ENCODE measurements around the gene HPN. TPM values are rescaled to one million over a fixed set of nuclear protein-coding genes. Genes with fewer than 3 reads are reported as not detected.

Gene HPN
- total RNA-seq, 1 donor from 2014 or later = 0.30 TPM

DNA sequence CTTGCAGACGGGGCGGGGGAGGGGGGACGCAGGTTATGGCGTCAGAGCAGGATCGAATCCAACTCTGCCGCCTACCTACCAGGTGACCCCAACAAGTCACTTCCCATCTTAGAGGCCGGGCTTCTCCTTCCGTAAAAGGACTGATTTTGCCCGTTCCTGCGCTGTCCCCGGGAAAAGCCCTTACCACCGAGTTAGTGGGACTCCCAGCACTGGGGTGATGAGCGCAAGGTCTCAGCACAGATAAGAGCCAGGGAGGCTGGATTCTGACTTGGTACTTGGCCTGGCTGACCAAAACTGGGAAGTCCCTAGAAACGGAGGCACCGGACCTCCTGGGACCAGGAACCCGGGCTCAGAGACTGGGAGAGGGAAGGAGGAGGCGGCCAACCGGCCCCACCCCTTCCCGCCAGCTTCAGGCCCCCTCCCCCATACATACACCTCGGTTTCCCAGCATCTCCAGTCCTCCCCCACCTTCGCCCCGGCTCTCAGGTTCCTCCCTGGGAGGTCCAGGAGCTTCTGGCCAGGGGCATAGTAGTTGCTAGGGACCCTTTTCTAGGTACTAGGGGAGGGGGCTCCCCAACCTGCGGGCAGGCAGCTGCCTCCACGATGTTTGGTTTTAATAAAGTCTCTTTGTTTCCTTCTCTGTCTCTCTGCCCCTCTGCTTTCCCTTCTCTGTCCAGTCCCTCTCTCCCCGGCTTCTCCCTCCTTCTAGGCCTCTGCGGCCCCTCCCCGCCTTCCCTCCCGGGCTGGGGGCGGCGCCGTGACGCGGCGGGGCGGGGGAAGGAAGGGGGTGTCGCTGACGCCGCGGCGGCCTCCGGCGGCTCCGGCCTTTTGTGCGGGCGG is 41.8 kb upstream of the HPN start, which contains the start of gene GRAMD1A:
Gene GRAMD1A (plus strand): TSS at position 826 of the 840 bp plus-strand sequence. CDS start 156 bp downstream, outside the sequence.
- Mint-ChIP-seq H3K27me3 (ENCODE audit: insufficient read depth, low read depth) (peaks cover 11% of the 10 kb centered on the region), H3K4me3 (peak within 1 kb of the TSS; percentile 98), H3K9me3 (peaks cover 2% of the 10 kb centered on the region), H3K27ac (peak within 1 kb of the TSS; percentile 79), H3K36me3 (no peaks in the 10 kb centered on the region), H3K4me1 (peaks cover 46% of the 10 kb centered on the region)
- Histone ChIP-seq H3K27me3 (no peaks in the 10 kb centered on the region), H3K4me1 (peaks cover 12% of the 10 kb centered on the region), H3K36me3 (no peaks in the 10 kb centered on the region), H4K20me1 (ENCODE audit: low read depth) (peaks cover 39% of the 10 kb centered on the region), H3K9me3 (ENCODE audit: low read depth) (no peaks in the 10 kb centered on the region), H3K4me3 (peak within 1 kb of the TSS; percentile 86), H2AFZ (replicated peaks) (peak within 1 kb of the TSS; percentile 64), H3F3A (ENCODE audit: low read depth) (peaks cover 32% of the 10 kb centered on the region), H3K79me2 (ENCODE audit: low read depth) (peaks cover 51% of the 10 kb centered on the region), H3K4me2 (peak within 1 kb of the TSS; percentile 90), H3K27ac (peak within 1 kb of the TSS; percentile 94), H3K9ac (peak within 1 kb of the TSS; percentile 77)
- TF ChIP-seq EZH2 (IDR thresholded peaks at IDR 0.05) (no peak), CTCF (IDR thresholded peaks at IDR 0.05) (no peak), EZH2phosphoT487 (IDR thresholded peaks at IDR 0.05) (no peak)
- DNase-seq (ENCODE audit: low spot score) = peak; percentile 94

GRCh38 chr19:35000338-35000646 is 41.2 kb upstream of the HPN start:
- no peaks in the 10 kb centered on the region for H3K36me3 ChIP-seq
- no peak overlapping the region for H3K4me3 Mint-ChIP-seq
- no peak overlapping the region for H3K27ac Mint-ChIP-seq
- peaks cover 2% of the 10 kb centered on the region for H3K9me3 Mint-ChIP-seq
- peak overlapping the region; percentile 90 for H3K4me2 ChIP-seq
- DNase-seq (ENCODE audit: low spot score) = no peak
- H3K27ac ChIP-seq = peak overlapping the region; percentile 94
- H4K20me1 ChIP-seq (ENCODE audit: low read depth) = peaks cover 45% of the 10 kb centered on the region
- H3K27me3 ChIP-seq = no peaks in the 10 kb centered on the region
- peaks cover 12% of the 10 kb centered on the region for H3K4me1 ChIP-seq
- peaks cover 12% of the 10 kb centered on the region for H3K27me3 Mint-ChIP-seq (ENCODE audit: insufficient read depth, low read depth)
- peak overlapping the region; percentile 86 for H3K4me3 ChIP-seq
- peaks cover 57% of the 10 kb centered on the region for H3K79me2 ChIP-seq (ENCODE audit: low read depth)
- TF ChIP-seq EZH2phosphoT487 (IDR thresholded peaks at IDR 0.05) (no peak), CTCF (IDR thresholded peaks at IDR 0.05) (no peak), EZH2 (IDR thresholded peaks at IDR 0.05) (no peak)
- no peak overlapping the region for H2AFZ ChIP-seq (replicated peaks)
- no peaks in the 10 kb centered on the region for H3K36me3 Mint-ChIP-seq
- H3F3A ChIP-seq (ENCODE audit: low read depth) = peaks cover 32% of the 10 kb centered on the region
- peak overlapping the region; percentile 77 for H3K9ac ChIP-seq
- H3K9me3 ChIP-seq (ENCODE audit: low read depth) = no peaks in the 10 kb centered on the region
- H3K4me1 Mint-ChIP-seq = peaks cover 46% of the 10 kb centered on the region

DNA sequence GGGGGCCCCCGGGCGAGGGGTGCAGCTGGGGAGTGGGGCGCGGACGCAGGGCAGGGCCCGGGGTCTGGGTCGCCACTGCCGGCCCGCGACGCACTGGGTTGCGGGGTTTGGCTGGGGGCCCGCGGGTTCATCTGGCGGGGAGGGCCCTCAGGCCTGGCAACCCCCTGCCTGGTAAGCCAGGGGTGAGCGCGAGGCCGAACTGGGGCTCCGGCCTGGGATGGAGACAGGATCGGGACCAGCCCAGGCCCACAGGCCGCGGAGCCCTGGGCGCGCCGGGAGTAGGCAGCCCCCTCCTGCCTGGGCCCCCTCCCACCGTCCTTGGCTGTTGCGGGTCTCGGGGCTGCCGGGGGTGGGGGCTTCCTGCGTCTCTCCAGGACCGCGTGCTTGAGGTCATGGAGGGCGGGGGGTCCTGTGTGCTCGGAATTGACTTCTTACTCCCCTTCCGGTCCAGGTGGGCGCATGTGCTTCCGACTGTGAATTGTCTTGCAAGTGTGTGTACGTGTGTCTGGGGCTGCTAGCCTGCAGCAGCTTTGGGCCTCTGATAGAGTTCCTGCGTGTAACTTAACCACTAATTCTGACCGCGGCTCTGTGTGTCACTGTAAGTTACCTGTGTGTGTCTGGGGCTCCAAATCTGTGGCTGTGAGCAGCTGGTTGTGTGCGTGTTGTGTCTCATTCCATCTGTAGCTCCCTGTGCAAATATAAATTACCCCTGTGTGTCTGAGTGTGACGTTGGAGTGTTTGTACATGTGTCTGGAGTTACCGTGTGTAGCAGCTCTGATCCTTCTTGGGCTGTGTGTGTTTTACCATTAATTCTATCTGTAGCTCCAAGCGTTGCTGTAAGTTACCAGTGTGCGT is 40.6 kb upstream of the HPN start:
- Histone ChIP-seq H3K27ac (peak overlapping the region; percentile 94), H3K9me3 (ENCODE audit: low read depth) (no peaks in the 10 kb centered on the region), H3K36me3 (no peaks in the 10 kb centered on the region), H2AFZ (replicated peaks) (no peak overlapping the region), H3K79me2 (ENCODE audit: low read depth) (peaks cover 63% of the 10 kb centered on the region), H3K4me2 (peak overlapping the region; percentile 90), H4K20me1 (ENCODE audit: low read depth) (peaks cover 51% of the 10 kb centered on the region), H3F3A (ENCODE audit: low read depth) (peaks cover 32% of the 10 kb centered on the region), H3K4me1 (peaks cover 12% of the 10 kb centered on the region), H3K27me3 (no peaks in the 10 kb centered on the region), H3K9ac (peak overlapping the region; percentile 77), H3K4me3 (peak overlapping the region; percentile 86)
- Mint-ChIP-seq H3K4me3 (peak overlapping the region; percentile 98), H3K27me3 (ENCODE audit: insufficient read depth, low read depth) (peaks cover 12% of the 10 kb centered on the region), H3K9me3 (no peaks in the 10 kb centered on the region), H3K27ac (peak overlapping the region; percentile 54), H3K4me1 (peaks cover 46% of the 10 kb centered on the region), H3K36me3 (peaks cover 3% of the 10 kb centered on the region)
- TF ChIP-seq EZH2 (IDR thresholded peaks at IDR 0.05) = no peak
- peak; percentile 43 for DNase-seq (ENCODE audit: low spot score)

Data from neural progenitor cell (in vitro differentiated cells).